Stimulated activated CD8-positive, alpha-beta memory T cell treated with anti-CD3 and anti-CD28 coated beads, Interleukin-4, amount 100 ng/mL, for 24 hours (primary cell): ENCODE measurements around the gene ASB1.
"Not testable (repeated sequence)": the region's sequence is repeated elsewhere in the genome, so short reads cannot be mapped to it uniquely, and the experiment has no call there.

Source experiments
- DNase-seq: peaks from one replicate; pipeline ENCODE4 v3.0.0-alpha.2; 2020; ENCODE audit warnings: low read depth

The ASB1 gene

GRCh38 chr2:238404406-238405216 lies 22.1 kb upstream of the ASB1 start:
- DNase-seq: no peak

DNA sequence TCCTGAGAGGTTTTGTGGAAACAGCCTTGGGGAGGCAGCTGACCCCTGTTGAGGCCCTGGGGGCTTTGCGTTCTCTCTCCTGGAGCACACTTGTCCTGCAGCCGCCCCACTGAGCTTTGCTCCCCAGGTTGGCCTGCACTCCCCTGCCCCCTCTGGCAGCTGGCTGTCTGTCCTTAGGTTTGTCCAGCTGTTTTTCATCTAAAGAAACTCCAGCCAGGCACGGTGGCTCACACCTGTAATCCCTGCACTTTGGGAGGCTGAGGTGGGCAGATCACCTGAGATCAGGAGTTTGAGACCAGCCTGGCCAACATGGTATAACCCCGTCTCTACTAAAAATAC lies 21.5 kb upstream of the ASB1 start:
- not testable (repeated sequence) for DNase-seq

- DNase-seq: no peak
Measured at GRCh38 chr2:238406221-238406997, 20.3 kb upstream of the ASB1 start.

- no peak for DNase-seq
Measured at GRCh38 chr2:238406998-238407285, 19.8 kb upstream of the ASB1 start.

DNA sequence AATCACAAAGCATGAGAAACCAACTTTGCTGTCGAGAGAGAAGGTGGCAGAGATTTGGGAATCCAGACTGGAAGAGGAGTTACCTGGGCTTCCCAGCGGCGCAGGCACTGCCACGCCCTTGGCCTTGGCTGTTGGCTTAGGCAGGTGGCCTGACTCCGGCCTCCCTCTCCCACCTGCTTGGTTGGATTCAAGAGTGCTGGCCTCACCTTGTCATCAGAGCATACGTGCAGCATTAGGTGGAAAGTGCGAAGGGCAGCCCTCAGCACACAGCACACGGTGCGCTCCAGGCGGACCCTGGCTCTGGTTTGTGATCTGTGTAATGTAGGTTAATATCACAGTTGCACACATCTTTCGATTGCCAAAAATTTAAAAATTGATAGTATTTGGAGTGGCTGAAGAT lies 19.2 kb upstream of the ASB1 start:
- no peak for DNase-seq

DNA sequence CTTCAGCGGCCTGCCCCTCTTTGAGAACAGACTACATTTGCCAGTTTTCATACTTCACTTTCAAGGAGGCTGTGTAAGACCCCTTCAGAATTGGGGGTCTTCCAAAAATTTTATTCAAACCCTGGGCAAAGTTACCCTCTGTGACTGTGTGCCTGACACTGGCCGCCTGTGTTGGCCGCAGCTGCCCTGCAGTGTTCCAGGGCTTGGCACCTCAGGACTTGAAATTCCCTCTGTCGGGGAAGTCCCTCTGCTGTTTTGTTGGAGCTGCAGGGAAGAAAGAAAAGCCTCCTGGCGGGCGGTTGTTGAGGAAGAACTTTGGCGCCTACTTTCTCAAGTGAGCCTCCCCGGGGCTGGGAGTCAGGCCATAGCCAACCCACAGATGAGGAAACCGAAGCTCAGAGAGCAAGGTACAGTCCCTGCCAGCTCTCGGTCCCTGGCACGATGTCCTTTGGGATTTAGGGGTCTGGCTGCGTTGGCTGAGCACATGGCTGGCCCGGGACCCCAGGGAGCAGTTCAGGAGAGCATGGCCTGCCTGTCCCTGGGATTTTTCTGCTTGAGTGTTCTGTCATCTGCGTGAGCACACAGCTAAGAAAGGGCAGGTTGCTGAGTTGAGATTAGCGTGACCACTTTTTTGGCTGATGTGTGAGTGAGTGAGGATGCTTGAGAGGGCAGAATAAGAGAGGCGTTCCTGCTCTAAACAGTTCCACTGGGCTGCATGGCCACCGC lies 17.9 kb upstream of the ASB1 start:
- no peak for DNase-seq

DNA sequence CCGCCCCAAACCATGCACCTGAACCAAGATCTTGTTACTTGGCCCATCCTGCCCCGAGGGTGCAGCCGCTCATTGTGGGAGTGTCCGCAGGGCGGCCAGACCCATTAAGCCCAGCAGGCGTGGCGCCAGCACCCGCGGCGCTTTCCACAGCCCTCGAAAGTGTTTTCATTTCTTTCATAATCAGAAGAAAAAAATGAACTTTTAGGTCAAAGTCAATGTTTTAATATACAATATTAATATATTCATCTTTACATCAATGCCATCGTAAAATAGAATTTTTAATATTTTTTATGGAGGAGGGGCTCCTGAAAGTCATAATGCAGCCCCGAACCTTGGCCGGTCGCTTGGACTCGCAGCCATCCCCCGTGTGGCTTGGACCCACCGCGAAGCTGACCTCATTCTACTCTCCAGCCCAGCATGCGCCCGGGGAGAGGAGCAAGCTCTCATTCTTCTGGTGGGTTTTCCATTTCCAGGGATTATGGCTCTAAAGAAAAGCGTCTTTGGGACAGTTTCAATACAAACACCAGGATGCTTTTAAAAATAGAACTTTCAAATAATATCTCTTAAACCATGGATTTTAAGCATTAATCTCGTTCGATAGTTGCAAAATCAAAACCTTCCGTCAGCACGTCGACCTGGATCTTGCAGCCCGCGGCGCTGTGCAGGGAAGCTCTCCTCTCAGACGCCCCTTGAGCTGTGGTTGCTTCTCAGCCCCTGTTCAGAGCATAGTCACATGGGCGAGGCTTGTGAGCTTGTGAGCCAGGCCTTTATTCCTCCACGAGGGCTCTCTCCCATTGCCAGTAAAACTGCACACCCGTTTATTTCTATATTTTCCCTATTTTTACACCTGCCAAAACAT lies 17.2 kb upstream of the ASB1 start:
- no peak for DNase-seq

DNA sequence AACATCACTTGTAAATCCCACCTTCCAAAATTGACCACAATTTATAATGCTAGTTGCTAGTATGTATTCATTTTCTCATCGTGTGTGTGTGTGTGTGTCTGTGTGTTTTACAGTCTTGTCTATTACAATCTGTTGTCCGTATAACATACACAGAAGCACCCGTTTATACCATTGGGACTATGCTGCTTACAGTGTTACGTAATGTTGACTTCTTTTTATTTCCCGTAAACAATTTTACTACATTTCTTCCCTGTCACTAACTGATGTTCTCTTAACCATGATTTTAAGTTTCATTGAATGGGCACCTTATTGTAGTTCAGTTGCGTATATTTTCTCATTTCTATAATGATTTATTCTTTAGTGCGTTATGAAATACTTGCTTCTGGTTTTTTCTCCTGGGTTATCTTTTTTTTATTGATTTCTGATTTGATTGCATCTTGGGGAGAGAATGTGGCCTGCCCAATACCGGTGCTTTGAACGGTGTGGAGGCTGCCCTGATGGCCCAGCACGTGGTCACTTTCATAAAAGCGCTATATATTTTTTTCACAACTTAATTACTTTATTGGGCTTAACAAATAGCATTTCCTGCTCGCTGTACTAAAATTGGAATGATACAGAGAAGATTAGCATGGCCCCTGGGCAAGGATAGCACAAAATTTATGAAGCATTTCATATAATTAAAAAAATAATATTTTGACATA lies 14.5 kb upstream of the ASB1 start:
- DNase-seq: no peak

GRCh38 chr2:238413368-238413767 lies 13.4 kb upstream of the ASB1 start:
- DNase-seq: no peak

GRCh38 chr2:238415036-238415764 lies 11.5 kb upstream of the ASB1 start:
- DNase-seq: no peak

DNA sequence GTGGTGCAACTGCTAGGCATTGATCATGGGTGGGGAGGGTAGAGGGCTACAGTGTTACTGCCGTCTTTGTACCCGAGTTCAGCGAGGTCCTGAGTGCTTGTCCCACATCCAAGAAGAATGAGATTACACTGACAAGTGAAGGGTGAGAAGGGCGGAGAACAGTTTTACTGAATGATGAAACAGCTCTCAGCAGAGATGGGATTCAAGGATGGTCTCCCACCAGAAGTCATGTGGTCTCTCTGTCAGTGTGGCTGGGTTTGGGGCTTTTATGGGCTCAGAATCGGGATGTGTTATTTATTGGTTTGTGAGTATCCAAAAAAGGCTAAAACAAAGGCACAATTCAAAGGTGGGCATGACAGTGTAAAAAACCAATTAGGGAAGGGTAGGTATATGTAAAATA lies 10.8 kb upstream of the ASB1 start:
- DNase-seq: no peak

DNA sequence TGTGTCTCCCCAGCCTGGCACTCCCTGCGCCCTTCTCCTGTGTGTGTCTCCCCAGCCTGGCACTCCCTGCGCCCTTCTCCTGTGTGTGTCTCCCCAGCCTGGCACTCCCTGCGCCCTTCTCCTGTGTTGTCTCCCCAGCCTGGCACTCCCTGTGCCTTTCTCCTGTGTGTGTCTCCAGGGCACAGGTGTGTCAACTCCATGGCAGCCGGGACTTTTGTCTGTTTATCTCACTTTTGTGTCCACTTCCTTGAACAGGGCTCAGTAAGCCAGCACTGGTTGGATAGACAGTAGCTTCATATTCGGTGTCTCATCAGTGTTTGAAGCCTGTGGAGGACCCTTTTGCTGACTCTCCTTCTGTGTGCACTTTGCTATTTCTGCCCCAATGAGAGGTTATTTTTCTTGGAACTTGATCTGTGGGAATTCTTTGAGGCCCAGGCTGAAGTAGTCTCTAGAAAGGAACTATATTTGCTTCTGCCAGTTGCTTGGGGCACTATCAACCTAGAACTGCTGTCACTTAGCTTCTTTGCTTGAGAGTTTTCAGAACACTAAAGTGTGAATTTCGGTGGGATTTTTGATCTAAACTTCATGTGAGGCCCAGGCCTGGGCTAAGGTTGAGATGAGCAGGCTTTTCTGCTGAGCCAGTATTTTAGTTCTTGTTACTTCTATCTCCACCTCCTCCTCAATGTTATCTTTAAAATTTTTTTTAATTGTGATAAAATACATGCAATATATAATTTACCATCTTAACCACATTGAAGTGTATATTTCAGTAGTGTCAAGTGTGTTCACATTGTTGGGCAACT lies 8.3 kb upstream of the ASB1 start:
- DNase-seq: no peak

DNA sequence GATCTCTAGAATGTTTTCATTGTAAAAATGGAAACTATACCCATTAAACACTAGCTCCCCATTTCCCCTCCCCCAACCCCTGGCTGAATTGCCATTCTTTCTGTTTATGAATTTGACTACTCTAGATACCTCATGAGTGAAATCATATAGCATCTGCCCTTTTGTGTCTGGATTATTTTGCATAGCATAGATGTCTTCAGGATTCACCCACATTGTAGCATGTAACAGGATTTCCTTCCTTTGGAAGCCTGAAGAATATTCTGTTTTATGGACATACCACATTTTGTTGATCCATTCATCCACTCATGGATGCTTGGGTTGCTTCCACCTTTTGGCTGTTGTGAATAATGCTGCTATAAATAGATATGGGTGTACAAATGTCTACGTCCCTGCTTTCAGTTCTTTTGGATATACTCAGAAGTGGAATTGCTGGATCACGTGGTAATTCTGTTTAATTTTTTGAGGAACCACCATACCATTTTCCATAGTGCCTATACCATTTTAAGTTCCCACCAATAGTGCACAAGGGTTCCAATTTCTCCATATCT lies 7.7 kb upstream of the ASB1 start:
- DNase-seq: no peak

- no peak for DNase-seq
Measured at GRCh38 chr2:238420442-238420841, 6.3 kb upstream of the ASB1 start.

GRCh38 chr2:238420878-238421694 lies 5.6 kb upstream of the ASB1 start:
- DNase-seq: no peak

GRCh38 chr2:238421695-238422035 lies 5.1 kb upstream of the ASB1 start:
- DNase-seq: no peak

GRCh38 chr2:238422285-238422684 lies 4.4 kb upstream of the ASB1 start:
- DNase-seq: no peak

DNA sequence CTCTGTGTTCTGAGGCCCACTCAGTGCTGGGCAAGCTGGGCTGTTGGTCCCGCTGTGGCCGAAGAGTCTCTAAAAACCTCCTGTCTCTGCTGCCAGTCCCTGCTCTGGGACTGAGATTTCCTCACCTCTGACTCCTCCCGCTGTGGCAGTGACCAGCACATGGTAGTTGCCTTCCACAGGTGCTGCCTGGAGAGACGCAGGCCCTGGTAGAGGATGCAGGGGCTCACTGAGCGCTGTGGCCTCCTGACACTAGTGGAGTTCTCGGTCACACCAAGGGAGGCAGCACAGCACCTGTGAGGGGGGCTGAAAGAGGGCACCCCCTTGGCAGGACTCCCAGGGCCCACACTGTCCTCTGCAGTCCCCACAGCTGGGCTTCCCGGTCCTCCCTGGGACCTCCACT lies 3.8 kb upstream of the ASB1 start:
- DNase-seq: no peak
